K562 (cell line): ENCODE measurements around the gene SLC31A1. TPM values are rescaled to one million over a fixed set of nuclear protein-coding genes. Genes with fewer than 3 reads are reported as not detected.

Source experiments
- C11orf30 ChIP-seq: fragments of 450-650 bp; IDR thresholded peaks from 2 replicates; pipeline ENCODE4 v1.6.1; 2016; ENCODE audit warnings: low read depth, mild to moderate bottlenecking
- E2F1 ChIP-seq: sonication (generic); formaldehyde crosslinking; IDR thresholded peaks from 2 replicates; pipeline ENCODE4 v1.8.1; 2023; ENCODE audit warnings: mild to moderate bottlenecking, missing genetic modification reagents, moderate library complexity
- GABPB2 ChIP-seq: fragments of 250-450 bp; sonication (Bioruptor Pico); conservative IDR thresholded peaks from 2 replicates; pipeline ENCODE4 v1.5.1; 2021; ENCODE audit warnings: mild to moderate bottlenecking
- JUND ChIP-seq, 2 experiments: IDR thresholded peaks; 2 replicates in 1 of 2; 3 replicates in 1 of 2; pipeline ENCODE4 v1.6.1; 2011; ENCODE audit warnings: borderline replicate concordance in 2 of 2, low read depth in 2 of 2, low read length in 2 of 2, improper control_type of control experiment in 1 of 2, missing biosample characterization in 1 of 2, missing genetic modification characterization in 1 of 2, missing genetic modification reagents in 1 of 2
- LCOR ChIP-seq: sonication (generic); formaldehyde crosslinking; IDR thresholded peaks from 2 replicates; pipeline ENCODE4 v1.8.0; 2022; ENCODE audit warnings: mild to moderate bottlenecking, missing genetic modification reagents
- NELFE ChIP-seq: IDR thresholded peaks from 2 replicates; pipeline ENCODE4 v1.6.1; 2011; ENCODE audit warnings: mild to moderate bottlenecking; ENCODE audit not compliant: insufficient read depth, insufficient read length
- RBM34 ChIP-seq: fragments of 200-400 bp; formaldehyde crosslinking; IDR thresholded peaks from 2 replicates; pipeline ENCODE4 v1.6.1; 2018; ENCODE audit warnings: low read length, borderline replicate concordance; ENCODE audit not compliant: insufficient read depth
- RHOXF2B ChIP-seq: fragments of 250-450 bp; sonication (Bioruptor Pico); conservative IDR thresholded peaks from 2 replicates; pipeline ENCODE4 v1.5.1; 2021
- TAL1 ChIP-seq: fragments of 450-650 bp; IDR thresholded peaks from 2 replicates; pipeline ENCODE4 v1.6.1; 2016; ENCODE audit warnings: mild to moderate bottlenecking
- USF2 ChIP-seq: sonication (generic); formaldehyde crosslinking; IDR thresholded peaks from 2 replicates; pipeline ENCODE4 v1.5.0; 2020; ENCODE audit warnings: missing genetic modification reagents
- ZNF224 ChIP-seq: sonication (generic); formaldehyde crosslinking; IDR thresholded peaks from 2 replicates; pipeline ENCODE4 v1.8.0; 2022; ENCODE audit warnings: mild to moderate bottlenecking, missing genetic modification reagents
- ZNF41 ChIP-seq: fragments of 250-450 bp; sonication (Bioruptor Pico); conservative IDR thresholded peaks from 2 replicates; pipeline ENCODE4 v1.4.0; 2020; ENCODE audit warnings: mild to moderate bottlenecking
- ZNF431 ChIP-seq: sonication (generic); formaldehyde crosslinking; IDR thresholded peaks from 2 replicates; pipeline ENCODE4 v1.8.0; 2022; ENCODE audit warnings: mild to moderate bottlenecking, missing genetic modification reagents
- ZNF583 ChIP-seq: fragments of 250-450 bp; sonication (Bioruptor Pico); IDR thresholded peaks from 2 replicates; pipeline ENCODE4 v1.4.0; 2020
- polyA plus RNA-seq, 8 experiments: library from polyadenylated mRNA; depleted of rRNA in 4 of 8; stranded (reverse) in 5 of 8; unstranded in 3 of 8; fragments of >200 nt; fragmentation: Nextera tagmentation in 2 of 8; fragmentation: Illumina TruSeq in 1 of 8; extraction: Ambion mirVana in 2 of 8; extraction: Trizol in 1 of 8; gene quantifications; 2 replicates each; pipeline versions ENCODE4 v1.2.1 to v1.2.3, GENCODE V29; 2011 to 2014; ENCODE audit warnings: inconsistent platforms in 1 of 8, missing spikeins in 1 of 8
- total RNA-seq, 7 experiments: library from RNA; depleted of rRNA in 6 of 7; stranded (reverse); fragments of >200 nt in 6 of 7; fragmentation: Illumina TruSeq in 2 of 7; extraction: Trizol in 2 of 7; gene quantifications; 2 replicates each; pipeline versions ENCODE4 v1.2.1 to v1.2.3, GENCODE V29; 2011 to 2021; ENCODE audit warnings: low replicate concordance in 1 of 7
- TF ChIP-seq, protein P1 (sequence below): fragments of 250-450 bp; sonication (Bioruptor Pico); IDR thresholded peaks from 2 replicates; pipeline ENCODE4 v1.4.0; 2020; ENCODE audit warnings: mild to moderate bottlenecking, moderate library complexity
- TF ChIP-seq, protein P2 (sequence below): sonication (generic); formaldehyde crosslinking; IDR thresholded peaks from 2 replicates; pipeline ENCODE4 v1.8.1; 2023; ENCODE audit warnings: missing genetic modification reagents, mild to moderate bottlenecking, borderline replicate concordance

SLC31A1 gene
- total and polyA plus RNA-seq, 9 of the 15 experiments (the other 6 are each of a cell fraction or from before 2014, with no cell fraction given): 15.4 to 40.7 (median 25.9) TPM

- TF ChIP-seq JUND (IDR thresholded peaks at IDR 0.05; ENCODE audit: borderline replicate concordance, low read depth, low read length) (peak; percentile 63; the same call in 1 of the 2 replicates), JUND (tag; IDR thresholded peaks at IDR 0.05; ENCODE audit: borderline replicate concordance, low read depth, low read length) (peak; percentile 52; the same call in 2 of the 3 replicates), ZNF41 (CRISPR knock-in tag) (no peak), ZNF583 (no peak), GABPB2 (CRISPR knock-in tag) (no peak), NELFE (no peak), RBM34 (no peak), RHOXF2B (CRISPR knock-in tag) (no peak), C11orf30 (peak; percentile 80), ZNF224 (CRISPR knock-in tag) (no peak), LCOR (CRISPR knock-in tag) (0 out of 2 replicates have a peak, but pooled peaks have one; percentile 33), TAL1 (no peak), ZNF431 (CRISPR knock-in tag) (no peak), USF2 (CRISPR knock-in tag) (no peak), E2F1 (CRISPR knock-in tag) (no peak)
- TF ChIP-seq, protein P1, sequence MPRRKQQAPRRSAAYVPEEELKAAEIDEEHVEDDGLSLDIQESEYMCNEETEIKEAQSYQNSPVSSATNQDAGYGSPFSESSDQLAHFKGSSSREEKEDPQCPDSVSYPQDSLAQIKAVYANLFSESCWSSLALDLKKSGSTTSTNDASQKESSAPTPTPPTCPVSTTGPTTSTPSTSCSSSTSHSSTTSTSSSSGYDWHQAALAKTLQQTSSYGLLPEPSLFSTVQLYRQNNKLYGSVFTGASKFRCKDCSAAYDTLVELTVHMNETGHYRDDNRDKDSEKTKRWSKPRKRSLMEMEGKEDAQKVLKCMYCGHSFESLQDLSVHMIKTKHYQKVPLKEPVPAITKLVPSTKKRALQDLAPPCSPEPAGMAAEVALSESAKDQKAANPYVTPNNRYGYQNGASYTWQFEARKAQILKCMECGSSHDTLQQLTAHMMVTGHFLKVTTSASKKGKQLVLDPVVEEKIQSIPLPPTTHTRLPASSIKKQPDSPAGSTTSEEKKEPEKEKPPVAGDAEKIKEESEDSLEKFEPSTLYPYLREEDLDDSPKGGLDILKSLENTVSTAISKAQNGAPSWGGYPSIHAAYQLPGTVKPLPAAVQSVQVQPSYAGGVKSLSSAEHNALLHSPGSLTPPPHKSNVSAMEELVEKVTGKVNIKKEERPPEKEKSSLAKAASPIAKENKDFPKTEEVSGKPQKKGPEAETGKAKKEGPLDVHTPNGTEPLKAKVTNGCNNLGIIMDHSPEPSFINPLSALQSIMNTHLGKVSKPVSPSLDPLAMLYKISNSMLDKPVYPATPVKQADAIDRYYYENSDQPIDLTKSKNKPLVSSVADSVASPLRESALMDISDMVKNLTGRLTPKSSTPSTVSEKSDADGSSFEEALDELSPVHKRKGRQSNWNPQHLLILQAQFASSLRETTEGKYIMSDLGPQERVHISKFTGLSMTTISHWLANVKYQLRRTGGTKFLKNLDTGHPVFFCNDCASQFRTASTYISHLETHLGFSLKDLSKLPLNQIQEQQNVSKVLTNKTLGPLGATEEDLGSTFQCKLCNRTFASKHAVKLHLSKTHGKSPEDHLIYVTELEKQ (CRISPR knock-in tag): no peak
- TF ChIP-seq, protein P2, sequence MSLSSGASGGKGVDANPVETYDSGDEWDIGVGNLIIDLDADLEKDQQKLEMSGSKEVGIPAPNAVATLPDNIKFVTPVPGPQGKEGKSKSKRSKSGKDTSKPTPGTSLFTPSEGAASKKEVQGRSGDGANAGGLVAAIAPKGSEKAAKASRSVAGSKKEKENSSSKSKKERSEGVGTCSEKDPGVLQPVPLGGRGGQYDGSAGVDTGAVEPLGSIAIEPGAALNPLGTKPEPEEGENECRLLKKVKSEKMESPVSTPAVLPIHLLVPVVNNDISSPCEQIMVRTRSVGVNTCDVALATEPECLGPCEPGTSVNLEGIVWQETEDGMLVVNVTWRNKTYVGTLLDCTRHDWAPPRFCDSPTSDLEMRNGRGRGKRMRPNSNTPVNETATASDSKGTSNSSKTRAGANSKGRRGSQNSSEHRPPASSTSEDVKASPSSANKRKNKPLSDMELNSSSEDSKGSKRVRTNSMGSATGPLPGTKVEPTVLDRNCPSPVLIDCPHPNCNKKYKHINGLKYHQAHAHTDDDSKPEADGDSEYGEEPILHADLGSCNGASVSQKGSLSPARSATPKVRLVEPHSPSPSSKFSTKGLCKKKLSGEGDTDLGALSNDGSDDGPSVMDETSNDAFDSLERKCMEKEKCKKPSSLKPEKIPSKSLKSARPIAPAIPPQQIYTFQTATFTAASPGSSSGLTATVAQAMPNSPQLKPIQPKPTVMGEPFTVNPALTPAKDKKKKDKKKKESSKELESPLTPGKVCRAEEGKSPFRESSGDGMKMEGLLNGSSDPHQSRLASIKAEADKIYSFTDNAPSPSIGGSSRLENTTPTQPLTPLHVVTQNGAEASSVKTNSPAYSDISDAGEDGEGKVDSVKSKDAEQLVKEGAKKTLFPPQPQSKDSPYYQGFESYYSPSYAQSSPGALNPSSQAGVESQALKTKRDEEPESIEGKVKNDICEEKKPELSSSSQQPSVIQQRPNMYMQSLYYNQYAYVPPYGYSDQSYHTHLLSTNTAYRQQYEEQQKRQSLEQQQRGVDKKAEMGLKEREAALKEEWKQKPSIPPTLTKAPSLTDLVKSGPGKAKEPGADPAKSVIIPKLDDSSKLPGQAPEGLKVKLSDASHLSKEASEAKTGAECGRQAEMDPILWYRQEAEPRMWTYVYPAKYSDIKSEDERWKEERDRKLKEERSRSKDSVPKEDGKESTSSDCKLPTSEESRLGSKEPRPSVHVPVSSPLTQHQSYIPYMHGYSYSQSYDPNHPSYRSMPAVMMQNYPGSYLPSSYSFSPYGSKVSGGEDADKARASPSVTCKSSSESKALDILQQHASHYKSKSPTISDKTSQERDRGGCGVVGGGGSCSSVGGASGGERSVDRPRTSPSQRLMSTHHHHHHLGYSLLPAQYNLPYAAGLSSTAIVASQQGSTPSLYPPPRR: no peak
Observed at GRCh38 chr9:113275157-113276131, 54.1 kb downstream of the SLC31A1 start, which contains the start of the genes CDC26 and PRPF4 (continued).
